ENCODE results near the gene STRIP2. TPM values are rescaled to one million over a fixed set of nuclear protein-coding genes. Genes with fewer than 3 reads are reported as not detected.
A peak's percentile ranks its signal among the peaks of the same experiment; 100 is the strongest.

STRIP2 gene, protein sequence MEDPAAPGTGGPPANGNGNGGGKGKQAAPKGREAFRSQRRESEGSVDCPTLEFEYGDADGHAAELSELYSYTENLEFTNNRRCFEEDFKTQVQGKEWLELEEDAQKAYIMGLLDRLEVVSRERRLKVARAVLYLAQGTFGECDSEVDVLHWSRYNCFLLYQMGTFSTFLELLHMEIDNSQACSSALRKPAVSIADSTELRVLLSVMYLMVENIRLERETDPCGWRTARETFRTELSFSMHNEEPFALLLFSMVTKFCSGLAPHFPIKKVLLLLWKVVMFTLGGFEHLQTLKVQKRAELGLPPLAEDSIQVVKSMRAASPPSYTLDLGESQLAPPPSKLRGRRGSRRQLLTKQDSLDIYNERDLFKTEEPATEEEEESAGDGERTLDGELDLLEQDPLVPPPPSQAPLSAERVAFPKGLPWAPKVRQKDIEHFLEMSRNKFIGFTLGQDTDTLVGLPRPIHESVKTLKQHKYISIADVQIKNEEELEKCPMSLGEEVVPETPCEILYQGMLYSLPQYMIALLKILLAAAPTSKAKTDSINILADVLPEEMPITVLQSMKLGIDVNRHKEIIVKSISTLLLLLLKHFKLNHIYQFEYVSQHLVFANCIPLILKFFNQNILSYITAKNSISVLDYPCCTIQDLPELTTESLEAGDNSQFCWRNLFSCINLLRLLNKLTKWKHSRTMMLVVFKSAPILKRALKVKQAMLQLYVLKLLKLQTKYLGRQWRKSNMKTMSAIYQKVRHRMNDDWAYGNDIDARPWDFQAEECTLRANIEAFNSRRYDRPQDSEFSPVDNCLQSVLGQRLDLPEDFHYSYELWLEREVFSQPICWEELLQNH
- total RNA-seq: 10 to 100 TPM; 73.5 to 79.2 TPM

- Mint-ChIP-seq H3K9me3 (no peaks in the 10 kb centered on the region), H3K27me3 (ENCODE audit: low read depth) (peaks cover 20% of the 10 kb centered on the region), H3K4me1 (ENCODE audit: low read depth) (peaks cover 46% of the 10 kb centered on the region), H3K4me3 (peak within 1 kb of the TSS; percentile 95), H3K27ac (peak within 1 kb of the TSS; percentile 85), H3K36me3 (ENCODE audit: insufficient read depth in 2 of 2) (peaks cover 10 to 13% of the 10 kb centered on the region in 2 donors)
- peak; percentile 97 to 98 for DNase-seq
- ATAC-seq (replicated peaks in 1 of 2): peak; percentile 83 to 84
Measured at GRCh38 chr7:129433847-129434674, at the start of gene STRIP2. STRIP2 (plus strand) TSS chr7:129434432; CDS start chr7:129434473, 41 bp downstream.

GRCh38 chr7:129385116-129385515 is 49.1 kb upstream of the STRIP2 start:
- ATAC-seq (replicated peaks in 1 of 2) (no peak), DNase-seq (no peak)
- Mint-ChIP-seq H3K27me3 (ENCODE audit: low read depth) (no peaks in the 10 kb centered on the region), H3K4me1 (ENCODE audit: low read depth) (peaks cover 35% of the 10 kb centered on the region), H3K9me3 (no peaks in the 10 kb centered on the region), H3K4me3 (peak overlapping the region in 1 of 2 donors; percentile 39), H3K36me3 (ENCODE audit: insufficient read depth in 2 of 2) (peaks cover 2 to 3% of the 10 kb centered on the region in 2 donors), H3K27ac (peak overlapping the region; percentile 52)

GRCh38 chr7:129385598-129385997 is 48.6 kb upstream of the STRIP2 start:
- Mint-ChIP-seq H3K27ac (peak overlapping the region; percentile 52), H3K4me1 (ENCODE audit: low read depth) (peaks cover 35% of the 10 kb centered on the region), H3K36me3 (ENCODE audit: insufficient read depth in 2 of 2) (peaks cover 2 to 3% of the 10 kb centered on the region in 2 donors), H3K4me3 (peak overlapping the region in 1 of 2 donors; percentile 39), H3K27me3 (ENCODE audit: low read depth) (no peaks in the 10 kb centered on the region), H3K9me3 (no peaks in the 10 kb centered on the region)
- DNase-seq: no peak
- no peak for ATAC-seq (replicated peaks in 1 of 2)

GRCh38 chr7:129386506-129386905 is 47.7 kb upstream of the STRIP2 start:
- peaks cover 2 to 3% of the 10 kb centered on the region in 2 donors for H3K36me3 Mint-ChIP-seq (ENCODE audit: insufficient read depth in 2 of 2)
- H3K9me3 Mint-ChIP-seq: no peaks in the 10 kb centered on the region
- H3K4me1 Mint-ChIP-seq (ENCODE audit: low read depth): peaks cover 34% of the 10 kb centered on the region
- peak overlapping the region; percentile 31 to 68 for H3K4me3 Mint-ChIP-seq
- ATAC-seq (replicated peaks in 1 of 2) (peak; percentile 40 to 50), DNase-seq (no peak)
- no peaks in the 10 kb centered on the region for H3K27me3 Mint-ChIP-seq (ENCODE audit: low read depth)
- H3K27ac Mint-ChIP-seq: peak overlapping the region; percentile 68

DNA sequence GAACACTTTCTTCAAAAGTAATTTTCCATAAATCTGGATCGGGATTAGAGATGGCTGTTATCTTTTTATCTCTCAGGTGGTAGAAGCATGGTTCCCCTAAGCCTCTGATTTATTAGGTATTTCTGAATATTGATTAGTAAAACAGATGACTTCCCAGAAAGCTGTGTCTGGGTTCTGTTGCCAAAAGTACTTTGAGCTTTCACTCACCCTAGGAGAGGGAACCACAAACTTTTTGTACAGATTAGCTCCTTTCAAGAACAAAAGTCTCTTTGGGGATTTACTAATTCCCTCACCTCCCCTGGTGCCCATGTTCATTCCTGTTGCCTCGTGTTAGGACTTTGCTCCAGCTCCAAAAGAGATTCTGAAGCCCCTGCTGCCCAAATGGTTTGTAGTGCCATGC is 46.7 kb upstream of the STRIP2 start:
- ATAC-seq (replicated peaks in 1 of 2) (no peak), DNase-seq (no peak)
- H3K4me3 Mint-ChIP-seq: no peak overlapping the region
- no peak overlapping the region for H3K27ac Mint-ChIP-seq
- H3K9me3 Mint-ChIP-seq: no peaks in the 10 kb centered on the region
- H3K27me3 Mint-ChIP-seq (ENCODE audit: low read depth): no peaks in the 10 kb centered on the region
- peaks cover 27% of the 10 kb centered on the region for H3K4me1 Mint-ChIP-seq (ENCODE audit: low read depth)
- H3K36me3 Mint-ChIP-seq (ENCODE audit: insufficient read depth in 2 of 2): peaks cover 0 to 2% of the 10 kb centered on the region in 2 donors

GRCh38 chr7:129388333-129389098 is 45.7 kb upstream of the STRIP2 start:
- Mint-ChIP-seq H3K27ac (no peak overlapping the region), H3K36me3 (ENCODE audit: insufficient read depth in 2 of 2) (peaks cover 0 to 2% of the 10 kb centered on the region in 2 donors), H3K9me3 (no peaks in the 10 kb centered on the region), H3K27me3 (ENCODE audit: low read depth) (no peaks in the 10 kb centered on the region), H3K4me3 (no peak overlapping the region), H3K4me1 (ENCODE audit: low read depth) (peaks cover 22% of the 10 kb centered on the region)
- no peak for ATAC-seq (replicated peaks in 1 of 2)
- DNase-seq: no peak

- DNase-seq (no peak), ATAC-seq (replicated peaks in 1 of 2) (no peak)
- H3K27me3 Mint-ChIP-seq (ENCODE audit: low read depth): no peaks in the 10 kb centered on the region
- no peak overlapping the region for H3K27ac Mint-ChIP-seq
- peaks cover 20% of the 10 kb centered on the region for H3K4me1 Mint-ChIP-seq (ENCODE audit: low read depth)
- H3K4me3 Mint-ChIP-seq: no peak overlapping the region
- no peaks in the 10 kb centered on the region for H3K36me3 Mint-ChIP-seq (ENCODE audit: insufficient read depth in 2 of 2)
- H3K9me3 Mint-ChIP-seq: no peaks in the 10 kb centered on the region
Measured at GRCh38 chr7:129389829-129390228, 44.4 kb upstream of the STRIP2 start.

- Mint-ChIP-seq H3K36me3 (ENCODE audit: insufficient read depth in 2 of 2) (no peaks in the 10 kb centered on the region), H3K9me3 (no peaks in the 10 kb centered on the region), H3K4me1 (ENCODE audit: low read depth) (peaks cover 18% of the 10 kb centered on the region), H3K27me3 (ENCODE audit: low read depth) (no peaks in the 10 kb centered on the region), H3K4me3 (no peak overlapping the region), H3K27ac (no peak overlapping the region)
- no peak for ATAC-seq (replicated peaks in 1 of 2)
- no peak for DNase-seq
Measured at GRCh38 chr7:129390314-129390713, 43.9 kb upstream of the STRIP2 start.

DNA sequence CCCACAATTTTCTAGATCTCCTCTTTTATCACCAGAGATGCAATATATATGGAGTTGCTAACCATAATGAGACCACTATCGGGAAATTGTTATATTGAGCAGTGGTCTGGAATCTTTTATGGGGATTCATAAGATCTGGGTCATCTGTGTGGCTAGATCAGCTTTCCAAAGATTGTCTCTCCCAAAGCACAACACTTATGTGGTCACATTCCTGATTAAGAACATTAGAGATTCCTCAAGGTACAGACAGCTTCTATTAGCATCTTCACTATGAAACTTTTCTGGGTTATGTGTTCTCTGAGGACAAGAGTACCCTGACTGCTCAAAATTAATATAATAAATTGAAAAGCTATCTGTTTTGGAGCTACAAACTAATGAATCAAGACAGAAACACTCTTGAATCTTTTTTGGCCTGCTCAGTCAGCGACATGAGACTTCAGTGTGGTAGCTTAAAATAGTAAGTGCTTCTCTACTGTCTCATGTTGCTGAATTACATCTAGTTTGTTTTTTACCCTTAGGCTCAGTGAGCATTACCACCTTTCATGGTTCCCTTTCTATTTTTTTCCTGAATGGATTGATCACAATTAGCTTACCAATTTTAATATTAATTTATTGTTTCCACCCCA is 42.6 kb upstream of the STRIP2 start:
- no peaks in the 10 kb centered on the region for H3K36me3 Mint-ChIP-seq (ENCODE audit: insufficient read depth in 2 of 2)
- H3K9me3 Mint-ChIP-seq: no peaks in the 10 kb centered on the region
- ATAC-seq (replicated peaks in 1 of 2): no peak
- no peak for DNase-seq
- H3K27ac Mint-ChIP-seq: no peak overlapping the region
- H3K4me1 Mint-ChIP-seq (ENCODE audit: low read depth): peaks cover 7% of the 10 kb centered on the region
- H3K4me3 Mint-ChIP-seq: no peak overlapping the region
- H3K27me3 Mint-ChIP-seq (ENCODE audit: low read depth): no peaks in the 10 kb centered on the region

DNA sequence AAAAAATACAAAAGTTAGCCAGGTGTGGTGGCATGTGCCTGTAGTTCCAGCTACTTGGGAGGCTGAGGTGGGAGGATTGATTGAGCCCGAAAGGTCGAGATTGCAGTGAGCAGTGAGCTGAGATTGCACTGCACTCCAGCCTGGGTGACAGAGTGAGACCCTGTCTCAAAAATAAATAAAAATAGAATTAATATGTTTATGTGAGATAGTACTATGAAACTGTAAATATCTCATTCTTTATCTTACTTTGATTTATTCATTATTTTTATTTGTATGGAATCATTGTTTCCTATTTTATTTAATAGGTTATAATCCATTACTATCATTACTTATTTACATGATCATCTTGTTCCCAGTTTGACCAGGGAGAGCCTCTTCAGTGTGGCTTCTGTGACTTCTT is 41.0 kb upstream of the STRIP2 start:
- Mint-ChIP-seq H3K27ac (no peak overlapping the region), H3K27me3 (ENCODE audit: low read depth) (no peaks in the 10 kb centered on the region), H3K36me3 (ENCODE audit: insufficient read depth in 2 of 2) (no peaks in the 10 kb centered on the region), H3K4me1 (ENCODE audit: low read depth) (no peaks in the 10 kb centered on the region), H3K9me3 (no peaks in the 10 kb centered on the region), H3K4me3 (no peak overlapping the region)
- DNase-seq (no peak), ATAC-seq (replicated peaks in 1 of 2) (no peak)

DNA sequence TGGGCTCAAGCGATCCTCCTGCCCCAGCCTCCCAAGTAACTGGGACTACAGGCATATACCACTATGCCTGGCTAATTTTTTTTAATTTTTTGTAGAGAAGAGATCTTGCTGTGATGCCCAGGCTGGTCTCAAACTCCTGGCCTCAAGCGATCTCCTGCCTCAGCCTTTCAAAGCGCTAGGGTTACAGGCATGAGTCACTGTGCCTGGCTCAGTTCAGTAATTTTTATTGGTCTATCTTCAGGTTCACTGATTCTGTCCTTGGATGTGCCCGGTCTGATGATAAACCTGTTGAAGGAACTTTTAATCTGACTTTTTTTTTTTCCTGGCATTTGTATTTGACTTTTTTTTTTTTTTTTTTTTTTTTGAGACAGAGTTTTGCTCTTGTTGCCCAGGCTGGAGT is 40.1 kb upstream of the STRIP2 start:
- Mint-ChIP-seq H3K4me3 (no peak overlapping the region), H3K4me1 (ENCODE audit: low read depth) (no peaks in the 10 kb centered on the region), H3K36me3 (ENCODE audit: insufficient read depth in 2 of 2) (no peaks in the 10 kb centered on the region), H3K9me3 (no peaks in the 10 kb centered on the region), H3K27me3 (ENCODE audit: low read depth) (no peaks in the 10 kb centered on the region), H3K27ac (no peak overlapping the region)
- ATAC-seq (replicated peaks in 1 of 2) (no peak), DNase-seq (no peak)

All from activated T-cell treated with anti-CD3 and anti-CD28 coated beads, Interleukin-2, amount 50 U/mL, for 72 hours (primary cell).